ENCODE data around the gene SEPTIN10. TPM values are rescaled to one million over a fixed set of nuclear protein-coding genes. Genes with fewer than 3 reads are reported as not detected.
"Not testable (repeated sequence)": the region's sequence is repeated elsewhere in the genome, so short reads cannot be mapped to it uniquely, and the experiment has no call there.

Gene SEPTIN10
- total RNA-seq, 1 donor from 2014 or later, result 90.8 TPM

- Histone ChIP-seq H3K79me2 (ENCODE audit: insufficient read depth, low read length) (peaks cover 76% of the 10 kb centered on the region), H3K27ac (ENCODE audit: low read depth, low read length) (no peak overlapping the region), H3K4me2 (ENCODE audit: low read length) (no peak overlapping the region), H3K4me1 (ENCODE audit: insufficient read depth, low read length) (no peaks in the 10 kb centered on the region), H3K36me3 (ENCODE audit: insufficient read depth, low read length) (peaks cover 12% of the 10 kb centered on the region), H2AFZ (ENCODE audit: low read depth, low read length) (no peak overlapping the region), H4K20me1 (ENCODE audit: insufficient read depth, low read length) (peaks cover 41% of the 10 kb centered on the region), H3K27me3 (ENCODE audit: insufficient read depth, low read length) (no peaks in the 10 kb centered on the region), H3K9me3 (ENCODE audit: insufficient read depth, low read depth, low read length) (no peaks in the 10 kb centered on the region), H3K4me3 (ENCODE audit: insufficient read depth, low read depth, low read length) (no peak overlapping the region), H3K9ac (ENCODE audit: low read length) (no peak overlapping the region)
- Mint-ChIP-seq H3K9me3 (ENCODE audit: unreplicated experiment) (peaks cover 1% of the 10 kb centered on the region), H3K4me1 (ENCODE audit: low read depth, unreplicated experiment) (peaks cover 3% of the 10 kb centered on the region), H3K36me3 (ENCODE audit: low read depth, unreplicated experiment) (peaks cover 16% of the 10 kb centered on the region), H3K4me3 (ENCODE audit: unreplicated experiment) (no peak overlapping the region), H3K27ac (ENCODE audit: unreplicated experiment) (no peak overlapping the region), H3K27me3 (ENCODE audit: low read depth, unreplicated experiment) (no peaks in the 10 kb centered on the region)
- FAIRE-seq (no peak), DNase-seq (ENCODE audit: low read depth) (no peak)
- TF ChIP-seq, protein P1, sequence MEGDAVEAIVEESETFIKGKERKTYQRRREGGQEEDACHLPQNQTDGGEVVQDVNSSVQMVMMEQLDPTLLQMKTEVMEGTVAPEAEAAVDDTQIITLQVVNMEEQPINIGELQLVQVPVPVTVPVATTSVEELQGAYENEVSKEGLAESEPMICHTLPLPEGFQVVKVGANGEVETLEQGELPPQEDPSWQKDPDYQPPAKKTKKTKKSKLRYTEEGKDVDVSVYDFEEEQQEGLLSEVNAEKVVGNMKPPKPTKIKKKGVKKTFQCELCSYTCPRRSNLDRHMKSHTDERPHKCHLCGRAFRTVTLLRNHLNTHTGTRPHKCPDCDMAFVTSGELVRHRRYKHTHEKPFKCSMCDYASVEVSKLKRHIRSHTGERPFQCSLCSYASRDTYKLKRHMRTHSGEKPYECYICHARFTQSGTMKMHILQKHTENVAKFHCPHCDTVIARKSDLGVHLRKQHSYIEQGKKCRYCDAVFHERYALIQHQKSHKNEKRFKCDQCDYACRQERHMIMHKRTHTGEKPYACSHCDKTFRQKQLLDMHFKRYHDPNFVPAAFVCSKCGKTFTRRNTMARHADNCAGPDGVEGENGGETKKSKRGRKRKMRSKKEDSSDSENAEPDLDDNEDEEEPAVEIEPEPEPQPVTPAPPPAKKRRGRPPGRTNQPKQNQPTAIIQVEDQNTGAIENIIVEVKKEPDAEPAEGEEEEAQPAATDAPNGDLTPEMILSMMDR (IDR thresholded peaks at IDR 0.05; ENCODE audit: insufficient read depth, low read depth, low read length), result no peak
- TF ChIP-seq EZH2 (IDR thresholded peaks at IDR 0.05; ENCODE audit: insufficient read depth, low read length), result no peak
Measured at GRCh38 chr2:109586687-109587086, 27.1 kb downstream of the SEPTIN10 start.

DNA sequence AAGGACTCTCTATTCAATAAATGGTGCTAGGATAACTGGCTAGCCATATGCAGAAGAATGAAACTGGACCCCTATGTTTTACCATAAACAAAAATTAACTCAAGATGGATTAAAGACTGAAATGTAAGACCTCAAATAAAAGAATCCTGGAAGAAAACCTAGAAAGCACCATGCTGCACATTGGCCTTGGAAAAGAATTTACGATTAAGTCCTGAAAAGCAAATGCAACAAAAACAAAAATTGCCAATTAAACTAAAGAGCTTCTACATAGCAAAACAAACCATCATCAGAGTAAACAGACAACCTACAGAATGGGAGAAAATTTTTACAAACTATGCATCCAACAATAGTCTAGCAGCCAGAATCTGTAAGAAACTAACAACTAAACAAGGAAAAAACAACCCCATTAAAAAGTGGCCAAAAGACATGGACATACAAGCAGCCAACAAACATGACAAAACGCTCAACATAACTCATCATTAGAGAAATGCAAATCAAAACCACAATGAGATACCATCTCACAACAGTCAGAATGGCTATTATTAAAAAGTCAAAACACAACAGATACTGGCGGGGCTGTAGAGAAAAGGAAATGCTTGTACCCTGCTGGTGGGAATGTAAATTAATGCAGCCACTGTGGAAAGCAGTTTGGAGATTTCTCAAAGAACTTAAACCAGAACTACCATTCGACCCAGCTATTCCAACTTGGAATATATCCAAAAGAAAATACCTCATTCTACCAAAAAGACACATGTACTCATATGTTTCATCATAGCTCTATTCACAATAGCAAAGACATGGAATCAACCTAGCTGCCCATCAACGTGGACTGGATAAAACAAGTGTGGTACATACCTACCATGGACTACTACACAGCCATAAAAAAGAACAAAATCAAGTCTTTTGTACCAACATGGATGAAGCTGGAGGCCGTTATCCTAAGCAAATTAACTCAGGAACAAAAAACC lies 30.6 kb downstream of the SEPTIN10 start:
- H3K27ac Mint-ChIP-seq (ENCODE audit: unreplicated experiment), result no peak overlapping the region
- H3K79me2 ChIP-seq (ENCODE audit: insufficient read depth, low read length), result peaks cover 51% of the 10 kb centered on the region

DNA sequence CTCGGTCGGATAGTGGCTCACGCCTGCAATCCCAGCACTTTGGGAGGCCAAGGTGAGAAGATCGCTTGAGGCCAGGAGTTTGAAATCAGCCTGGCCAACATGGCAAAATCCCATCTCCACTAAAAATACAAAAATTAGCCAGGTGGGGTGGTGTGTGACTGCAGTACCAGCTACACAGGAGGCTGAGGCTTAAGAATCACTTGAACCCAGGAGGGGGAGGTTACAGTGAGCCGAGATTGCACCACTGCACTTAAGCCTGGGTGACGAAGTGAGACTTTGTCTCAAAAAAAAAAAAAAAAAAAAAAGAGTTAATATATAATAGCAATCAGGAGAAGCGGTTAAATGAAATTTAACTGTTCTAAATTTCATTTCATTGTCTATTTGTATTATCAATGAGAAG lies 36.1 kb downstream of the SEPTIN10 start:
- not testable (repeated sequence) for H2AFZ ChIP-seq (ENCODE audit: low read depth, low read length); H3K27me3 Mint-ChIP-seq (ENCODE audit: low read depth, unreplicated experiment); H3K27ac ChIP-seq (ENCODE audit: low read depth, low read length); H3K27ac Mint-ChIP-seq (ENCODE audit: unreplicated experiment); H3K36me3 ChIP-seq (ENCODE audit: insufficient read depth, low read length); H3K4me1 ChIP-seq (ENCODE audit: insufficient read depth, low read length); H3K4me3 Mint-ChIP-seq (ENCODE audit: unreplicated experiment); DNase-seq (ENCODE audit: low read depth); H3K9me3 Mint-ChIP-seq (ENCODE audit: unreplicated experiment); H3K4me3 ChIP-seq (ENCODE audit: insufficient read depth, low read depth, low read length); H3K4me2 ChIP-seq (ENCODE audit: low read length); H3K9me3 ChIP-seq (ENCODE audit: insufficient read depth, low read depth, low read length); H3K9ac ChIP-seq (ENCODE audit: low read length); H3K36me3 Mint-ChIP-seq (ENCODE audit: low read depth, unreplicated experiment); H3K4me1 Mint-ChIP-seq (ENCODE audit: low read depth, unreplicated experiment); H3K27me3 ChIP-seq (ENCODE audit: insufficient read depth, low read length); FAIRE-seq
- peaks cover 16% of the 10 kb centered on the region for H3K79me2 ChIP-seq (ENCODE audit: insufficient read depth, low read length)
- peaks cover 22% of the 10 kb centered on the region for H4K20me1 ChIP-seq (ENCODE audit: insufficient read depth, low read length)

More for the DNA sequence above, 30.6 kb downstream of the SEPTIN10 start:
- Histone ChIP-seq H3K9ac (ENCODE audit: low read length) (no peak overlapping the region), H3K36me3 (ENCODE audit: insufficient read depth, low read length) (peaks cover 16% of the 10 kb centered on the region), H3K4me2 (ENCODE audit: low read length) (no peak overlapping the region), H3K4me3 (ENCODE audit: insufficient read depth, low read depth, low read length) (no peak overlapping the region), H4K20me1 (ENCODE audit: insufficient read depth, low read length) (peaks cover 46% of the 10 kb centered on the region), H3K27me3 (ENCODE audit: insufficient read depth, low read length) (no peaks in the 10 kb centered on the region), H2AFZ (ENCODE audit: low read depth, low read length) (no peak overlapping the region), H3K9me3 (ENCODE audit: insufficient read depth, low read depth, low read length) (no peaks in the 10 kb centered on the region), H3K4me1 (ENCODE audit: insufficient read depth, low read length) (no peaks in the 10 kb centered on the region), H3K27ac (ENCODE audit: low read depth, low read length) (no peak overlapping the region)
- H3K36me3 Mint-ChIP-seq (ENCODE audit: low read depth, unreplicated experiment), result peaks cover 13% of the 10 kb centered on the region
- peaks cover 1% of the 10 kb centered on the region for H3K9me3 Mint-ChIP-seq (ENCODE audit: unreplicated experiment)
- no peaks in the 10 kb centered on the region for H3K27me3 Mint-ChIP-seq (ENCODE audit: low read depth, unreplicated experiment)
- no peak for DNase-seq (ENCODE audit: low read depth)
- no peak for FAIRE-seq
- TF ChIP-seq, protein P1 (IDR thresholded peaks at IDR 0.05; ENCODE audit: insufficient read depth, low read depth, low read length), result peak; percentile 35
- TF ChIP-seq EZH2 (IDR thresholded peaks at IDR 0.05; ENCODE audit: insufficient read depth, low read length), result no peak
- no peak overlapping the region for H3K4me3 Mint-ChIP-seq (ENCODE audit: unreplicated experiment)
- no peaks in the 10 kb centered on the region for H3K4me1 Mint-ChIP-seq (ENCODE audit: low read depth, unreplicated experiment)

Measured in astrocyte (in vitro differentiated cells and primary cell).